GM12873 (cell line): ENCODE data around the gene UNC13C.

Experiments
- CTCF ChIP-seq: IDR thresholded peaks from 2 replicates; pipeline ENCODE4 v1.5.1; 2012; ENCODE audit warnings: low read depth, mild to moderate bottlenecking, moderate library complexity, low read length, control low read depth; ENCODE audit not compliant: insufficient read depth; ENCODE audit errors: missing control alignments

UNC13C gene

GRCh38 chr15:54354341-54354740 lies 376.1 kb downstream of the UNC13C start:
- no peak for TF ChIP-seq CTCF

GRCh38 chr15:54364961-54365360 lies 386.7 kb downstream of the UNC13C start:
- TF ChIP-seq CTCF = no peak

GRCh38 chr15:54373332-54373731 lies 395.1 kb downstream of the UNC13C start:
- TF ChIP-seq CTCF = no peak

DNA sequence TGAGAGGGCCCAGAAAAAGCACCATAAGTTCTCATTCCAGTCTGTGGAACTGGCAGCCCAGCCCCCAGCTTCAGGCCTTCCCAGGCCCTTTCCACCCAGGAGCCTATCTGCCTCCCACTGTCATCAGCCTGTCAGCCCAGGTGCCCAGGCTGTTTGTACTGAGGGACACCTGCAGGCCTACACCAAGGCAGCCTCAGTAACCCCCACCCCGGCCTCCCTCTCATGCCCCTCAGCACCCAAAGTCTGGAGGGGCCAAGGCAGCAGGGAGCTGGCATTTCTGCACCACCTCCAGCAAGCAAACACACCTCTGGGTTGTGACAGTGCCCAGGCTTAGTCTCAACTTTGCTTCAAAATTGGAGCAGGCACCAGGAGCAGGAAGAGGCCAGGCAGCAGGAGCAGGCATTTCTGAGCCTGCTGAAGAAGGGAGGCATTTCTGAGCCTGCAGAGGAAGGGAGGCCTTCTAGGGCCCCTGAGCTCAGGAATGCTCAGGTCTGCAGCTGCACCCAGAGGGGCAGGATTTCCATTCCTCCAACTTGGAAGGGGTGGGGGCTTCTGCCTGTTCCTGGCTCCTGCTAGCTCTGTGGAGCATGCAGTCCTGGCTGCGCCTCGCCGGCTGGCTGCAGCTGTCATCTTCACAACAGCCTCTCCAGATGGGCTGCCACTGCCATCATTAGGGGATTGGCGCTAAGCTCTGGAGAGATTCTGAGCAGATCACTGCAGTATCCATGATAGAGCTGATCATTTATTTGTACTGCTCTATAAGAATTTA lies 396.1 kb downstream of the UNC13C start:
- TF ChIP-seq CTCF = no peak

DNA sequence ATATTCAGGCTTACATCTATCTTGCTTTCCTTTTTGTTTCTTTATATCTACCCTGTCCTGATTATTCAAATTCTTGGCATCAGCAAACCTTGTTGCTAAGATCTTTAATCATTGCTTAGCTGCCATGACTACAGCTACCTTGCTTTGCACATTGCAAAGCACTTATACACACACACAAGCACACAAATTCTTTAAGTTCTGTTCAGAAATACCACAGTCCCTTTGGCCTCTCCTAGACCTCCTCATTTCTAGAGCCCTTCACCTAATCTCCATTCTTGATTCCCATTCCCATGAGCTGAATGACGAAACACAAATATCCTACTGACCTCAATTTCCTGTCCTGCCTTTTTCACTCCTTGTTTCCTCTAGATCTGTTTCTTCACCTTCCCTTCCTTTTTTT lies 409.6 kb downstream of the UNC13C start:
- no peak for TF ChIP-seq CTCF

- no peak for TF ChIP-seq CTCF
Observed at GRCh38 chr15:54388746-54389145, 410.5 kb downstream of the UNC13C start.

- no peak for TF ChIP-seq CTCF
Observed at GRCh38 chr15:54410481-54410880, 432.2 kb downstream of the UNC13C start.
